Adrenal gland (tissue), 12 donors: ENCODE measurements around the gene PRSS33. TPM values are rescaled to one million over a fixed set of nuclear protein-coding genes. Genes with fewer than 3 reads are reported as not detected.

Experiments
- DNase-seq, 7 donors: peaks; one replicate each; pipeline ENCODE4 v3.0.0-alpha.2; 2019 to 2020
- H3K27ac ChIP-seq, 5 donors: fragments of 200-600 bp; sonication (generic) in 4 of 5; 1 replicate in 3 of 5; 2 replicates in 2 of 5; pipeline versions ENCODE4 v1.5.1 to v1.8.0; 2016 to 2020; ENCODE audit warnings: mild to moderate bottlenecking in 1 of 5
- H3K27me3 ChIP-seq: fragments of 200-600 bp; 2 replicates; pipeline ENCODE4 v1.8.0; 2021
- H3K36me3 ChIP-seq, 2 donors: fragments of 200-600 bp; replicated peaks in 1 of 2; 1 replicate in 1 of 2; 2 replicates in 1 of 2; pipeline versions ENCODE4 v1.5.1 to v1.8.0; 2018 to 2022
- H3K4me1 ChIP-seq, 2 donors: fragments of 200-600 bp; replicated peaks in 1 of 2; 1 replicate in 1 of 2; 2 replicates in 1 of 2; pipeline versions ENCODE4 v1.5.1 to v1.8.0; 2018 to 2021
- H3K4me3 ChIP-seq, 4 donors: fragments of 200-600 bp; sonication (generic) in 3 of 4; one replicate each; pipeline ENCODE4 v1.5.1; 2016 to 2018
- H3K9me3 ChIP-seq, 3 donors: fragments of 200-600 bp; sonication (generic) in 1 of 3; replicated peaks in 1 of 3; 1 replicate in 2 of 3; 2 replicates in 1 of 3; pipeline versions ENCODE4 v1.5.1 to v1.8.0; 2016 to 2021
- CTCF ChIP-seq, 6 experiments: fragments of 450-650 bp in 4 of 6; fragments of 200-600 bp in 2 of 6; sonication (generic) in 1 of 6; IDR thresholded peaks; 1 replicate in 5 of 6; 2 replicates in 1 of 6; pipeline versions ENCODE4 v1.5.1 to v1.8.0; 2016 to 2021; ENCODE audit warnings: antibody characterized with exemption in 6 of 6, mild to moderate bottlenecking in 2 of 6, moderate library complexity in 1 of 6
- POLR2A ChIP-seq, 2 donors: fragments of 450-650 bp; IDR thresholded peaks; one replicate each; pipeline ENCODE4 v1.6.1; 2017; ENCODE audit warnings: antibody characterized with exemption in 2 of 2, mild to moderate bottlenecking in 2 of 2, moderate library complexity in 1 of 2
- WGBS, 4 donors: extraction: QIAGEN DNeasy Blood & Tissue Kit in 2 of 4; methylation state at CpG; one replicate each; pipeline versions ENCODE4 v1.1.5 to v1.1.7; 2013 to 2017; 5-methylcytosine and 5-hydroxymethylcytosine counted together
- intact Hi-C, 2 donors: fragments of 100-400 bp; cut with DNase I; formaldehyde crosslinking; loops; one replicate each; pipeline versions ENCODE4 v1.14.1 to v1.15.0; 2022 to 2023
- polyA plus RNA-seq, 3 donors: library from polyadenylated mRNA; stranded (reverse); fragments of 200-250 nt in 2 of 3; fragments of 350-450 nt in 1 of 3; fragmentation: Illumina TruSeq in 1 of 3; extraction: RNeasy Lipid Tissue Mini Kit (QIAGEN cat#74804) in 1 of 3; gene quantifications; one replicate each; pipeline ENCODE4 v1.2.3, GENCODE V29; 2013 to 2014
- total RNA-seq, 9 donors: library from RNA; depleted of rRNA in 4 of 9; stranded (reverse); fragments of >200 nt in 4 of 9; fragments of 120-200 nt in 1 of 9; fragmentation: NEBNext Ultra II Directional in 1 of 9; extraction: Animal tissue kit (Norgen Biotek cat#: 25700) in 1 of 9; gene quantifications; one replicate each; pipeline versions ENCODE4 v1.1.0 to v1.2.4, GENCODE V29; 2013 to 2023
- donor health status: healthy with polysubstance abuse.
- donor health status: Bipolar disorder and iron deficiency.
- donor health status: DM: yes; HTN: yes; CAD: no.
- donor health status: DM: no; HTN: no; CAD: no.
- donor health status: DM: no; HTN: no; CAD: no.
- donor health status: DM: yes; HTN: yes; CAD: no.

Gene PRSS33
- total and polyA plus RNA-seq, 12 donors, result not detected

DNA sequence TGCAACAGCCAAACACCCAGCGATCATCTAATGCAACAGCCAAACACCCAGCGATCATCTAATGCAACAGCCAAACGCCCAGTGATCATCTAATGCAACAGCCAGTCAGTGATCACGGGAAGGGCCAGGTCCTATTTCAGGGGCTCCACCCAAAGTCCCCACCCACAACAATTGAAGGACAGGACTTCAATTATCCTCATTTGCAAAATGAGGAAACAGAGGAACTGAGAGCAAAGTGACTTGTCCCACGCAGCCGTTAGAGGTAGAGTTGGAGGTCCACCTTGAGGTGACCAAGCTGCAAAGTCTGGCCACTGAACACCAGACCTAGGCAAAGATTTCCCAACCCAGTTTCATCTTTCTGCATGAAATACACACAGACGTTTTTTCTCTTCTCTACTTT is 46.4 kb upstream of the PRSS33 start:
- H3K36me3 ChIP-seq, result no peaks in the 10 kb centered on the region
- peaks cover 20% of the 10 kb centered on the region for H3K27me3 ChIP-seq
- WGBS, 4 donors, result 53 to 74% (median 72%) methylated on average over 4 to 7 of the region's 7 CpGs
- DNase-seq, result no peak
- H3K9me3 ChIP-seq, result no peaks in the 10 kb centered on the region
- H3K4me3 ChIP-seq, result no peak overlapping the region
- H3K4me1 ChIP-seq, result no peaks in the 10 kb centered on the region
- H3K27ac ChIP-seq, result no peak overlapping the region
- intact Hi-C loops, result no loop called here
- no peak for TF ChIP-seq POLR2A (IDR thresholded peaks at IDR 0.05)
- no peak for TF ChIP-seq CTCF (IDR thresholded peaks at IDR 0.05)

- 77 to 90% (median 85%) methylated on average over 9 to 15 of the region's 15 CpGs for WGBS, 4 donors
- no peak for DNase-seq
- H3K4me3 ChIP-seq, result no peak overlapping the region
- H3K4me1 ChIP-seq, result no peaks in the 10 kb centered on the region
- H3K27me3 ChIP-seq, result peaks cover 15% of the 10 kb centered on the region
- TF ChIP-seq POLR2A (IDR thresholded peaks at IDR 0.05), result no peak
- TF ChIP-seq CTCF (IDR thresholded peaks at IDR 0.05), result no peak
- no peak overlapping the region for H3K27ac ChIP-seq
- no peaks in the 10 kb centered on the region for H3K9me3 ChIP-seq
- H3K36me3 ChIP-seq, result no peaks in the 10 kb centered on the region
- intact Hi-C loops, result no loop called here
Observed at GRCh38 chr16:2831203-2831602, 43.8 kb upstream of the PRSS33 start.

- Histone ChIP-seq H3K4me3 (no peak overlapping the region), H3K27ac (no peak overlapping the region), H3K27me3 (peaks cover 15% of the 10 kb centered on the region), H3K36me3 (no peaks in the 10 kb centered on the region), H3K9me3 (no peaks in the 10 kb centered on the region), H3K4me1 (no peaks in the 10 kb centered on the region)
- WGBS, 4 donors, result 63 to 90% (median 69%) methylated on average over 2 to 5 of the region's 5 CpGs
- DNase-seq, result no peak
- TF ChIP-seq CTCF (IDR thresholded peaks at IDR 0.05), result no peak
- TF ChIP-seq POLR2A (IDR thresholded peaks at IDR 0.05), result no peak
- intact Hi-C loops, result no loop called here
Observed at GRCh38 chr16:2830355-2830695, 43.0 kb upstream of the PRSS33 start.

- TF ChIP-seq CTCF (IDR thresholded peaks at IDR 0.05) (no peak), POLR2A (IDR thresholded peaks at IDR 0.05) (no peak)
- Histone ChIP-seq H3K27ac (no peak within 1 kb of the TSS), H3K4me3 (no peak within 1 kb of the TSS), H3K9me3 (no peaks in the 10 kb centered on the region), H3K4me1 (no peaks in the 10 kb centered on the region), H3K36me3 (no peaks in the 10 kb centered on the region), H3K27me3 (peaks cover 15% of the 10 kb centered on the region)
- intact Hi-C loops, result no loop called here
- no peak for DNase-seq
- 40 to 58% (median 48%) methylated on average over 1 to 32 of the region's 32 CpGs for WGBS, 4 donors
Observed at GRCh38 chr16:2829501-2830354, 42.4 kb upstream of the PRSS33 start, which contains the start of gene ZG16B. Gene ZG16B, plus strand, starts transcription at chr16:2830303. Its CDS starts 139 bp downstream, at chr16:2830442.
